Measurements from ENCODE around the gene UNC79.

The UNC79 gene

GRCh38 chr14:93731753-93732152 lies 301.0 kb downstream of the UNC79 start:
- in situ Hi-C loops (cut with MboI; ENCODE audit: low pct_unique_long_range_greater_than_20kb, low sequenced_read_pairs, unreplicated experiment), result no loop called here
- DNase-seq (ENCODE audit: low spot score), result no peak
- TF ChIP-seq, protein P1, sequence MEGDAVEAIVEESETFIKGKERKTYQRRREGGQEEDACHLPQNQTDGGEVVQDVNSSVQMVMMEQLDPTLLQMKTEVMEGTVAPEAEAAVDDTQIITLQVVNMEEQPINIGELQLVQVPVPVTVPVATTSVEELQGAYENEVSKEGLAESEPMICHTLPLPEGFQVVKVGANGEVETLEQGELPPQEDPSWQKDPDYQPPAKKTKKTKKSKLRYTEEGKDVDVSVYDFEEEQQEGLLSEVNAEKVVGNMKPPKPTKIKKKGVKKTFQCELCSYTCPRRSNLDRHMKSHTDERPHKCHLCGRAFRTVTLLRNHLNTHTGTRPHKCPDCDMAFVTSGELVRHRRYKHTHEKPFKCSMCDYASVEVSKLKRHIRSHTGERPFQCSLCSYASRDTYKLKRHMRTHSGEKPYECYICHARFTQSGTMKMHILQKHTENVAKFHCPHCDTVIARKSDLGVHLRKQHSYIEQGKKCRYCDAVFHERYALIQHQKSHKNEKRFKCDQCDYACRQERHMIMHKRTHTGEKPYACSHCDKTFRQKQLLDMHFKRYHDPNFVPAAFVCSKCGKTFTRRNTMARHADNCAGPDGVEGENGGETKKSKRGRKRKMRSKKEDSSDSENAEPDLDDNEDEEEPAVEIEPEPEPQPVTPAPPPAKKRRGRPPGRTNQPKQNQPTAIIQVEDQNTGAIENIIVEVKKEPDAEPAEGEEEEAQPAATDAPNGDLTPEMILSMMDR (IDR thresholded peaks at IDR 0.05; ENCODE audit: extremely low read depth, insufficient read depth, missing control alignments), result no peak

DNA sequence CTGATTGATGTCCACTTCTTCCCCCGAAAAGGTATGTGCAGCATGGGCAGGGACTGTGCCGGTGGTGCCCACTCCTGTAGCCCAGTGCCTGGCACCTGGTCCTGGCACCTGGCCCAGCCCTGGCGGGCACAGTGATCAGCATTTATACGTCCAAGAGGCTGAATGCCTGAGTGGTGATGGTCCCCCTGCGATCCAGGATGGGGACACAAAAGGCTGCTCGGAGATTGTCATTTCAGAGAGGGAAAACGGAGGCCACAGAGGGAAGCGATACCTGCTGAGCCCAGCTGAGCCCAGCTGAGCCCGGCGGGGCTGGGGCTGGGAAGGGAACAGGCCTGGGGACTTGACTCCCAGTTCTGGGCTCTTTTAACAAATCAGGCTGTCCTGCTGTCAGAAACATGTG lies 301.8 kb downstream of the UNC79 start:
- in situ Hi-C loops (cut with MboI; ENCODE audit: low pct_unique_long_range_greater_than_20kb, low sequenced_read_pairs, unreplicated experiment), result no loop called here
- no peak for DNase-seq (ENCODE audit: low spot score)
- TF ChIP-seq, protein P1 (IDR thresholded peaks at IDR 0.05; ENCODE audit: extremely low read depth, insufficient read depth, missing control alignments), result no peak

DNA sequence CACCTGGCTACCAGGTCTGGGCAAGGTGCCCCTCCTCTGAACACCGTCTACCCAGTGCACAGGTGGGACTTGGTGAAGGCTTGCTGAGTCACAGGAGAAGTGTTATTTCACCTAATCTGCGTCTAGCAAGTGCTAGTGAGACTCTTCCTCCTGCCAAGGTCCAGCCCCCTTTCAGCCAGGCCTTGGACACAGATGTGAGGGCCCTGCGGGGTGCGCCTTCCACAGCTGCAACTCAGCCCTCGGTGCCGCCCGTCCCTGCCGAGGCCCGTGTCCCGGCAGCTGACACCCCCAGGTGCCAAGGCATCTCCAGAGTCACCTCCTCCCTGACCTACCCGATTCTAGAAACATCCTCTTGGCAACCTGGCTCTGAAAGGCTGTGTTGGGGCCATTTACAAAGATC lies 302.5 kb downstream of the UNC79 start:
- in situ Hi-C loops (cut with MboI; ENCODE audit: low pct_unique_long_range_greater_than_20kb, low sequenced_read_pairs, unreplicated experiment), result no loop called here
- no peak for DNase-seq (ENCODE audit: low spot score)
- TF ChIP-seq, protein P1 (IDR thresholded peaks at IDR 0.05; ENCODE audit: extremely low read depth, insufficient read depth, missing control alignments), result no peak

GRCh38 chr14:93733631-93734030 lies 302.9 kb downstream of the UNC79 start:
- in situ Hi-C loops (cut with MboI; ENCODE audit: low pct_unique_long_range_greater_than_20kb, low sequenced_read_pairs, unreplicated experiment), result no loop called here
- no peak for DNase-seq (ENCODE audit: low spot score)
- TF ChIP-seq, protein P1 (IDR thresholded peaks at IDR 0.05; ENCODE audit: extremely low read depth, insufficient read depth, missing control alignments), result no peak

GRCh38 chr14:93734086-93734822 lies 303.5 kb downstream of the UNC79 start:
- DNase-seq (ENCODE audit: low spot score), result peak; percentile 45
- in situ Hi-C loops (cut with MboI; ENCODE audit: low pct_unique_long_range_greater_than_20kb, low sequenced_read_pairs, unreplicated experiment), result no loop called here
- TF ChIP-seq, protein P1 (IDR thresholded peaks at IDR 0.05; ENCODE audit: extremely low read depth, insufficient read depth, missing control alignments), result no peak

- no peak for DNase-seq (ENCODE audit: low spot score)
- in situ Hi-C loops (cut with MboI; ENCODE audit: low pct_unique_long_range_greater_than_20kb, low sequenced_read_pairs, unreplicated experiment), result no loop called here
- TF ChIP-seq, protein P1 (IDR thresholded peaks at IDR 0.05; ENCODE audit: extremely low read depth, insufficient read depth, missing control alignments), result no peak
Measured at GRCh38 chr14:93735206-93735605, 304.5 kb downstream of the UNC79 start.
